H9 (cell line): Measurements from ENCODE around the gene ACSM2B. TPM values are rescaled to one million over a fixed set of nuclear protein-coding genes. Genes with fewer than 3 reads are reported as not detected.
"Not testable (repeated sequence)": the region's sequence is repeated elsewhere in the genome, so short reads cannot be mapped to it uniquely, and the experiment has no call there.

Experiments
- DNase-seq: peaks from one replicate; pipeline ENCODE4 v3.0.0-alpha.2; 2017
- H2AFZ ChIP-seq: one replicate; pipeline ENCODE4 v1.6.1; 2013; ENCODE audit warnings: mild to moderate bottlenecking, low read length, control low read depth, moderate library complexity
- H2AK5ac ChIP-seq: 2 replicates; pipeline ENCODE4 v1.6.1; 2013; ENCODE audit warnings: low read length, control low read depth, mixed read lengths; ENCODE audit not compliant: insufficient read length
- H2BK120ac ChIP-seq: one replicate; pipeline ENCODE4 v1.6.1; 2013; ENCODE audit warnings: low read depth, mild to moderate bottlenecking, low read length, control low read depth, inconsistent platforms; ENCODE audit not compliant: poor library complexity, severe bottlenecking
- H2BK12ac ChIP-seq: 2 replicates; pipeline ENCODE4 v1.6.1; 2013; ENCODE audit warnings: low read length, control low read depth, mixed read lengths, low read depth; ENCODE audit not compliant: insufficient read length
- H2BK15ac ChIP-seq: 2 replicates; pipeline ENCODE4 v1.6.1; 2013; ENCODE audit warnings: low read depth, low read length, control low read depth
- H2BK20ac ChIP-seq: one replicate; pipeline ENCODE4 v1.6.1; 2013; ENCODE audit warnings: low read depth, mild to moderate bottlenecking, low read length, control low read depth, inconsistent platforms; ENCODE audit not compliant: poor library complexity, severe bottlenecking
- H2BK5ac ChIP-seq: 2 replicates; pipeline ENCODE4 v1.6.1; 2013; ENCODE audit warnings: low read length, control low read depth, mixed read lengths; ENCODE audit not compliant: insufficient read length
- H3K14ac ChIP-seq: 2 replicates; pipeline ENCODE4 v1.6.1; 2013; ENCODE audit warnings: low read length, control low read depth; ENCODE audit not compliant: insufficient read depth
- H3K18ac ChIP-seq: 2 replicates; pipeline ENCODE4 v1.6.1; 2013; ENCODE audit warnings: low read depth, mild to moderate bottlenecking, mixed read lengths, low read length, control low read depth; ENCODE audit not compliant: insufficient read length
- H3K23ac ChIP-seq: 2 replicates; pipeline ENCODE4 v1.6.1; 2013; ENCODE audit warnings: low read length, control low read depth, mixed read lengths, low read depth; ENCODE audit not compliant: insufficient read length
- H3K23me2 ChIP-seq: 2 replicates; pipeline ENCODE4 v1.6.1; 2013; ENCODE audit warnings: low read depth, mild to moderate bottlenecking, mixed read lengths, low read length, control low read depth; ENCODE audit not compliant: insufficient read length, poor library complexity, severe bottlenecking
- H3K27ac ChIP-seq: 2 replicates; pipeline ENCODE4 v1.5.1; 2013; ENCODE audit warnings: low read length, control low read depth, mixed read lengths, low read depth; ENCODE audit not compliant: insufficient read length
- H3K27me3 ChIP-seq: 2 replicates; pipeline ENCODE4 v1.6.1; 2013; ENCODE audit warnings: low read length, control low read depth, inconsistent platforms; ENCODE audit not compliant: insufficient read depth
- H3K4ac ChIP-seq: 2 replicates; pipeline ENCODE4 v1.6.1; 2013; ENCODE audit warnings: low read depth, mild to moderate bottlenecking, control low read depth, inconsistent platforms, low read length, moderate library complexity
- H3K4me1 ChIP-seq: 2 replicates; pipeline ENCODE4 v1.6.1; 2013; ENCODE audit warnings: low read length, control low read depth, inconsistent platforms; ENCODE audit not compliant: insufficient read depth
- H3K4me2 ChIP-seq: 2 replicates; pipeline ENCODE4 v1.6.1; 2013; ENCODE audit warnings: low read length, control low read depth, mixed read lengths; ENCODE audit not compliant: insufficient read length, insufficient read depth
- H3K56ac ChIP-seq: 2 replicates; pipeline ENCODE4 v1.6.1; 2013; ENCODE audit warnings: low read depth, mild to moderate bottlenecking, mixed read lengths, low read length, control low read depth; ENCODE audit not compliant: insufficient read length
- H3K79me1 ChIP-seq: 2 replicates; pipeline ENCODE4 v1.6.1; 2013; ENCODE audit warnings: low read depth, mild to moderate bottlenecking, moderate library complexity, low read length, control low read depth, inconsistent platforms; ENCODE audit not compliant: insufficient read depth, poor library complexity, severe bottlenecking
- H3K79me2 ChIP-seq: 2 replicates; pipeline ENCODE4 v1.6.1; 2013; ENCODE audit warnings: low read length, control low read depth, inconsistent platforms; ENCODE audit not compliant: insufficient read depth
- H3K9ac ChIP-seq: 2 replicates; pipeline ENCODE4 v1.6.1; 2013; ENCODE audit warnings: low read length, control low read depth, mixed read lengths; ENCODE audit not compliant: insufficient read length; ENCODE audit errors: extremely low read depth
- H3K9me3 ChIP-seq: one replicate; pipeline ENCODE4 v1.6.1; 2013; ENCODE audit warnings: low read depth, low read length, inconsistent platforms; ENCODE audit not compliant: control insufficient read depth
- H3T11ph ChIP-seq: one replicate; pipeline ENCODE4 v1.6.1; 2013; ENCODE audit warnings: mild to moderate bottlenecking, low read length, control low read depth, inconsistent platforms
- H4K20me1 ChIP-seq: one replicate; pipeline ENCODE4 v1.6.1; 2013; ENCODE audit not compliant: control insufficient read depth, insufficient read length, insufficient read depth
- H4K5ac ChIP-seq: 2 replicates; pipeline ENCODE4 v1.6.1; 2013; ENCODE audit warnings: low read depth, mild to moderate bottlenecking, mixed read lengths, low read length, control low read depth; ENCODE audit not compliant: insufficient read length
- H4K8ac ChIP-seq: replicated peaks from 2 replicates; pipeline ENCODE4 v1.6.1; 2013; ENCODE audit warnings: low read length, control low read depth, mixed read lengths, low read depth; ENCODE audit not compliant: insufficient read length
- H4K91ac ChIP-seq: 2 replicates; pipeline ENCODE4 v1.6.1; 2013; ENCODE audit warnings: low read depth, mild to moderate bottlenecking, moderate library complexity, mixed read lengths, low read length, control low read depth; ENCODE audit not compliant: insufficient read length
- H3K27ac Mint-ChIP-seq, 3 experiments: 2 replicates in 2 of 3; 3 replicates in 1 of 3; pipeline ENCODE4 v1.8.0; 2020 to 2021; ENCODE audit warnings: mixed read lengths in 3 of 3, mild to moderate bottlenecking in 1 of 3, moderate library complexity in 1 of 3
- H3K27me3 Mint-ChIP-seq: 2 replicates; pipeline ENCODE4 v1.8.0; 2021; ENCODE audit warnings: low read depth, mild to moderate bottlenecking, moderate library complexity, mixed read lengths
- H3K36me3 Mint-ChIP-seq, 3 experiments: 2 replicates in 2 of 3; 3 replicates in 1 of 3; pipeline ENCODE4 v1.8.0; 2020 to 2021; ENCODE audit warnings: low read depth in 3 of 3, mixed read lengths in 3 of 3; ENCODE audit not compliant: insufficient read depth in 1 of 3
- H3K4me1 Mint-ChIP-seq, 2 experiments: 2 replicates each; pipeline ENCODE4 v1.8.0; 2020; ENCODE audit warnings: mixed read lengths in 2 of 2
- H3K4me3 Mint-ChIP-seq, 2 experiments: 2 replicates in 1 of 2; 3 replicates in 1 of 2; pipeline ENCODE4 v1.8.0; 2020 to 2021; ENCODE audit warnings: mild to moderate bottlenecking in 2 of 2, mixed read lengths in 2 of 2, moderate library complexity in 1 of 2
- H3K9me3 Mint-ChIP-seq, 2 experiments: 2 replicates in 1 of 2; 3 replicates in 1 of 2; pipeline ENCODE4 v1.8.0; 2020; ENCODE audit warnings: mild to moderate bottlenecking in 2 of 2, mixed read lengths in 2 of 2, moderate library complexity in 1 of 2
- CTCF ChIP-seq: fragments of 200-600 bp; sonication (generic); conservative IDR thresholded peaks from 3 replicates; pipeline ENCODE4 v1.8.0; 2021; ENCODE audit warnings: antibody characterized with exemption, mild to moderate bottlenecking
- WGBS: extraction: QIAGEN DNeasy Blood & Tissue Kit; methylation state at CpG from one replicate; pipeline ENCODE4 v1.1.7; 2013; ENCODE audit warnings: missing lambda C conversion rate, low lambda C conversion rate, mixed read lengths; ENCODE audit not compliant: insufficient read length; ENCODE audit errors: extremely low coverage; 5-methylcytosine and 5-hydroxymethylcytosine counted together
- total RNA-seq: library from RNA; stranded (reverse); gene quantifications from 2 replicates; pipeline ENCODE4 v1.2.1, GENCODE V29; 2021

Gene ACSM2B
- total RNA-seq, 1 experiment from 2014 or later: not detected

- Histone ChIP-seq H3K79me2 (no peaks in the 10 kb centered on the region), H2BK5ac (no peak overlapping the region), H3K23ac (no peak overlapping the region), H2BK12ac (no peak overlapping the region), H4K91ac (no peak overlapping the region), H3T11ph (no peak overlapping the region), H3K14ac (no peak overlapping the region), H3K9me3 (no peaks in the 10 kb centered on the region), H2AFZ (no peak overlapping the region), H3K9ac (no peak overlapping the region), H3K27me3 (no peaks in the 10 kb centered on the region), H3K56ac (no peak overlapping the region), H3K4ac (no peak overlapping the region), H3K4me2 (no peak overlapping the region), H4K8ac (no peak overlapping the region), H3K27ac (no peak overlapping the region), H4K20me1 (no peaks in the 10 kb centered on the region), H2BK15ac (no peak overlapping the region), H2AK5ac (no peak overlapping the region), H2BK20ac (no peak overlapping the region), H3K79me1 (no peaks in the 10 kb centered on the region), H4K5ac (no peak overlapping the region), H3K23me2 (no peaks in the 10 kb centered on the region), H2BK120ac (no peak overlapping the region), H3K4me1 (no peaks in the 10 kb centered on the region), H3K18ac (no peak overlapping the region)
- no peak overlapping the region for H3K4me3 Mint-ChIP-seq
- TF ChIP-seq CTCF: no peak
- no peaks in the 10 kb centered on the region for H3K4me1 Mint-ChIP-seq
- H3K27me3 Mint-ChIP-seq: no peaks in the 10 kb centered on the region
- H3K9me3 Mint-ChIP-seq: peaks cover 21 to 29% of the 10 kb centered on the region in 2 experiments
- no peak for DNase-seq
- H3K27ac Mint-ChIP-seq: no peak overlapping the region
- H3K36me3 Mint-ChIP-seq: peaks cover 3 to 4% (median 3%) of the 10 kb centered on the region in 3 experiments; a peak in 3 of 7 replicates
Observed at GRCh38 chr16:20566864-20567263, 9.3 kb downstream of the ACSM2B start.

GRCh38 chr16:20565334-20565733 is 10.8 kb downstream of the ACSM2B start:
- H3K14ac ChIP-seq, H2AK5ac ChIP-seq, H2BK5ac ChIP-seq, H3K27ac ChIP-seq, H3K23me2 ChIP-seq, H3K4me2 ChIP-seq, H2BK20ac ChIP-seq, H3K23ac ChIP-seq, H3K27me3 ChIP-seq, H3T11ph ChIP-seq, H2AFZ ChIP-seq, H3K18ac ChIP-seq, H3K27ac Mint-ChIP-seq, H3K9me3 ChIP-seq, H2BK15ac ChIP-seq, H4K20me1 ChIP-seq, H3K79me2 ChIP-seq, H3K4me1 Mint-ChIP-seq, H3K36me3 Mint-ChIP-seq, H3K27me3 Mint-ChIP-seq, H2BK120ac ChIP-seq, H3K4ac ChIP-seq, H3K56ac ChIP-seq, H3K4me1 ChIP-seq, H3K4me3 Mint-ChIP-seq, H3K9ac ChIP-seq, H4K91ac ChIP-seq, H3K79me1 ChIP-seq, H2BK12ac ChIP-seq, H4K8ac ChIP-seq, DNase-seq, H4K5ac ChIP-seq: not testable (repeated sequence)
- peaks cover 30 to 31% of the 10 kb centered on the region in 2 experiments for H3K9me3 Mint-ChIP-seq
- WGBS: no CpG with 5 or more reads among the region's 2 CpGs
